Osteoblast (primary cell): Measurements from ENCODE around the gene MMEL1. TPM values are rescaled to one million over a fixed set of nuclear protein-coding genes. Genes with fewer than 3 reads are reported as not detected.
"Not testable (repeated sequence)": the region's sequence is repeated elsewhere in the genome, so short reads cannot be mapped to it uniquely, and the experiment has no call there.

Experiments
- DNase-seq: peaks from one replicate; pipeline ENCODE4 v3.0.0; 2011; ENCODE audit warnings: low spot score, mixed read lengths; ENCODE audit not compliant: insufficient read length; ENCODE audit errors: missing footprints
- H2AFZ ChIP-seq: 2 replicates; pipeline ENCODE4 v1.6.0; 2011; ENCODE audit warnings: mild to moderate bottlenecking, low read length
- H3K27ac ChIP-seq: 2 replicates; pipeline ENCODE4 v1.5.1; 2011; ENCODE audit warnings: mild to moderate bottlenecking, low read depth, low read length, moderate library complexity
- H3K27me3 ChIP-seq: 2 replicates; pipeline ENCODE4 v1.6.0; 2012; ENCODE audit warnings: mild to moderate bottlenecking, control low read depth, inconsistent platforms, low read length, moderate library complexity; ENCODE audit not compliant: insufficient read depth
- H3K36me3 ChIP-seq: 2 replicates; pipeline ENCODE4 v1.5.1; 2011; ENCODE audit warnings: mild to moderate bottlenecking, low read length, control low read depth, moderate library complexity; ENCODE audit not compliant: insufficient read depth
- H3K4me1 ChIP-seq: 2 replicates; pipeline ENCODE4 v1.5.1; 2011; ENCODE audit warnings: mild to moderate bottlenecking, low read length, control low read depth, moderate library complexity; ENCODE audit not compliant: insufficient read depth
- H3K4me2 ChIP-seq: 2 replicates; pipeline ENCODE4 v1.6.0; 2011; ENCODE audit warnings: mild to moderate bottlenecking, low read length; ENCODE audit not compliant: insufficient read depth
- H3K4me3 ChIP-seq: fragments of 200-600 bp; sonication (generic); 3 replicates; pipeline ENCODE4 v1.5.1; 2012; ENCODE audit warnings: mild to moderate bottlenecking, low read length, inconsistent platforms; ENCODE audit not compliant: insufficient read depth
- H3K79me2 ChIP-seq: 2 replicates; pipeline ENCODE4 v1.6.0; 2012; ENCODE audit warnings: mild to moderate bottlenecking, low read length, control low read depth, inconsistent platforms; ENCODE audit not compliant: insufficient read depth
- H3K9me3 ChIP-seq: 2 replicates; pipeline ENCODE4 v1.5.1; 2011; ENCODE audit warnings: low read depth, low read length, control low read depth
- H4K20me1 ChIP-seq: 2 replicates; pipeline ENCODE4 v1.6.0; 2012; ENCODE audit warnings: mild to moderate bottlenecking, low read length, control low read depth; ENCODE audit not compliant: insufficient read depth
- CTCF ChIP-seq: IDR thresholded peaks from 2 replicates; pipeline ENCODE4 v1.5.1; 2011; ENCODE audit warnings: mild to moderate bottlenecking, low read depth, low read length, moderate library complexity; ENCODE audit errors: extremely low read depth
- total RNA-seq: library from RNA; depleted of rRNA; stranded (reverse); fragments of >200 nt; gene quantifications from 2 replicates; pipeline ENCODE4 v1.2.3, GENCODE V29; 2012

MMEL1 gene
- total RNA-seq, 1 donor, result under 0.01 TPM

GRCh38 chr1:2580691-2581090 is 52.1 kb downstream of the MMEL1 start:
- no peaks in the 10 kb centered on the region for H3K36me3 ChIP-seq
- no peak overlapping the region for H3K27ac ChIP-seq
- H4K20me1 ChIP-seq, result no peaks in the 10 kb centered on the region
- no peak for TF ChIP-seq CTCF
- no peaks in the 10 kb centered on the region for H3K27me3 ChIP-seq
- no peaks in the 10 kb centered on the region for H3K9me3 ChIP-seq
- H3K4me2 ChIP-seq, result no peak overlapping the region
- H3K4me1 ChIP-seq, result peaks cover 7% of the 10 kb centered on the region
- no peak overlapping the region for H2AFZ ChIP-seq
- no peaks in the 10 kb centered on the region for H3K79me2 ChIP-seq
- no peak overlapping the region for H3K4me3 ChIP-seq
- DNase-seq, result peak; percentile 27

- Histone ChIP-seq H3K36me3 (no peaks in the 10 kb centered on the region), H4K20me1 (no peaks in the 10 kb centered on the region), H3K79me2 (no peaks in the 10 kb centered on the region), H3K27me3 (no peaks in the 10 kb centered on the region), H3K4me3 (no peak overlapping the region), H3K9me3 (no peaks in the 10 kb centered on the region), H3K27ac (no peak overlapping the region), H3K4me2 (no peak overlapping the region), H3K4me1 (peaks cover 5% of the 10 kb centered on the region), H2AFZ (peak overlapping the region; percentile 80)
- DNase-seq, result no peak
- no peak for TF ChIP-seq CTCF
Observed at GRCh38 chr1:2578758-2579118, 54.1 kb downstream of the MMEL1 start.

GRCh38 chr1:2577565-2578075 is 55.2 kb downstream of the MMEL1 start:
- not testable (repeated sequence) for H3K27ac ChIP-seq, H2AFZ ChIP-seq, H3K4me1 ChIP-seq, DNase-seq, H3K4me2 ChIP-seq, H4K20me1 ChIP-seq, H3K27me3 ChIP-seq, H3K9me3 ChIP-seq, H3K4me3 ChIP-seq, H3K79me2 ChIP-seq, H3K36me3 ChIP-seq

- Histone ChIP-seq H2AFZ (no peak overlapping the region), H4K20me1 (no peaks in the 10 kb centered on the region), H3K4me3 (no peak overlapping the region), H3K4me1 (no peaks in the 10 kb centered on the region), H3K4me2 (no peak overlapping the region), H3K79me2 (no peaks in the 10 kb centered on the region), H3K27ac (no peak overlapping the region), H3K27me3 (peaks cover 3% of the 10 kb centered on the region), H3K9me3 (peaks cover 3% of the 10 kb centered on the region), H3K36me3 (no peaks in the 10 kb centered on the region)
- no peak for TF ChIP-seq CTCF
- DNase-seq, result peak; percentile 50
Observed at GRCh38 chr1:2575801-2576663, 56.8 kb downstream of the MMEL1 start.
